CD14-positive monocyte (primary cell): ENCODE results near the gene PATL1. TPM values are rescaled to one million over a fixed set of nuclear protein-coding genes. Genes with fewer than 3 reads are reported as not detected.

Experiments
- DNase-seq, 3 donors: peaks; one replicate each; pipeline ENCODE4 v3.0.0-alpha.2; 2011 to 2022
- H2AFZ ChIP-seq: 2 replicates; pipeline ENCODE4 v1.6.0; 2012; ENCODE audit warnings: mild to moderate bottlenecking, low read depth, low read length, inconsistent platforms; ENCODE audit not compliant: insufficient read depth, poor library complexity, severe bottlenecking
- H3K27ac ChIP-seq, 2 donors: 1 replicate in 1 of 2; 2 replicates in 1 of 2; pipeline ENCODE4 v1.5.1; 2012 to 2013; ENCODE audit warnings: low read length in 2 of 2, control low read depth in 1 of 2, inconsistent platforms in 1 of 2, low read depth in 1 of 2, mild to moderate bottlenecking in 1 of 2
- H3K27me3 ChIP-seq, 2 donors: one replicate each; pipeline versions ENCODE4 v1.6.0 to v1.6.1; 2011 to 2013; ENCODE audit warnings: low read length in 2 of 2; ENCODE audit not compliant: control insufficient read depth in 2 of 2, insufficient read depth in 2 of 2
- H3K36me3 ChIP-seq, 2 donors: replicated peaks in 1 of 2; 1 replicate in 1 of 2; 2 replicates in 1 of 2; pipeline versions ENCODE4 v1.5.1 to v1.6.1; 2012 to 2013; ENCODE audit warnings: low read length in 2 of 2, control low read depth in 1 of 2, inconsistent platforms in 1 of 2, mild to moderate bottlenecking in 1 of 2; ENCODE audit not compliant: insufficient read depth in 2 of 2, control insufficient read depth in 1 of 2
- H3K4me1 ChIP-seq, 2 donors: 1 replicate in 1 of 2; 2 replicates in 1 of 2; pipeline versions ENCODE4 v1.5.1 to v1.6.1; 2012 to 2013; ENCODE audit warnings: low read length in 2 of 2, control low read depth in 1 of 2, inconsistent platforms in 1 of 2, mild to moderate bottlenecking in 1 of 2, moderate library complexity in 1 of 2; ENCODE audit not compliant: insufficient read depth in 2 of 2, control insufficient read depth in 1 of 2
- H3K4me2 ChIP-seq: replicated peaks from 2 replicates; pipeline ENCODE3; 2012; ENCODE audit warnings: low read length, moderate library complexity, mild to moderate bottlenecking; ENCODE audit not compliant: poor library complexity, severe bottlenecking; ENCODE audit errors: extremely low read depth
- H3K4me3 ChIP-seq, 3 experiments: fragments of 200-600 bp in 1 of 3; sonication (generic) in 1 of 3; replicated peaks in 1 of 3; 1 replicate in 2 of 3; 2 replicates in 1 of 3; pipeline ENCODE4 v1.5.1; 2011 to 2013; ENCODE audit warnings: low read length in 3 of 3, mild to moderate bottlenecking in 3 of 3, control low read depth in 2 of 3, low read depth in 2 of 3, inconsistent platforms in 1 of 3, moderate library complexity in 1 of 3
- H3K79me2 ChIP-seq: 2 replicates; pipeline ENCODE4 v1.6.0; 2012; ENCODE audit warnings: mild to moderate bottlenecking, control low read depth, inconsistent platforms, low read length, moderate library complexity; ENCODE audit not compliant: insufficient read depth
- H3K9ac ChIP-seq: 2 replicates; pipeline ENCODE4 v1.6.0; 2017; ENCODE audit warnings: low read length, mild to moderate bottlenecking; ENCODE audit not compliant: insufficient read depth, poor library complexity, severe bottlenecking
- H3K9me3 ChIP-seq, 2 donors: replicated peaks in 1 of 2; 1 replicate in 1 of 2; 2 replicates in 1 of 2; pipeline versions ENCODE4 v1.5.1 to v1.6.1; 2012 to 2013; ENCODE audit warnings: low read length in 2 of 2, control low read depth in 1 of 2; ENCODE audit not compliant: control insufficient read depth in 1 of 2, insufficient read depth in 1 of 2
- H4K20me1 ChIP-seq: 2 replicates; pipeline ENCODE4 v1.6.0; 2012; ENCODE audit warnings: mild to moderate bottlenecking, low read length, control low read depth, moderate library complexity; ENCODE audit not compliant: insufficient read depth
- H3K27ac Mint-ChIP-seq, 7 donors: one replicate each; pipeline ENCODE4 v1.8.0; 2020; ENCODE audit warnings: mild to moderate bottlenecking in 7 of 7, mixed read lengths in 7 of 7, moderate library complexity in 6 of 7, inconsistent platforms in 2 of 7
- H3K27me3 Mint-ChIP-seq, 3 donors: one replicate each; pipeline ENCODE4 v1.8.0; 2021 to 2022; ENCODE audit warnings: low read depth in 3 of 3, mild to moderate bottlenecking in 3 of 3, mixed read lengths in 3 of 3, moderate library complexity in 3 of 3, inconsistent platforms in 1 of 3
- H3K36me3 Mint-ChIP-seq, 2 donors: one replicate each; pipeline ENCODE4 v1.8.0; 2020; ENCODE audit warnings: mixed read lengths in 2 of 2, inconsistent platforms in 1 of 2, mild to moderate bottlenecking in 1 of 2
- H3K4me1 Mint-ChIP-seq: one replicate; pipeline ENCODE4 v1.8.0; 2020; ENCODE audit warnings: mild to moderate bottlenecking, mixed read lengths
- H3K4me3 Mint-ChIP-seq, 2 donors: one replicate each; pipeline ENCODE4 v1.8.0; 2020; ENCODE audit warnings: mild to moderate bottlenecking in 2 of 2, mixed read lengths in 2 of 2, moderate library complexity in 1 of 2
- H3K9me3 Mint-ChIP-seq, 7 donors: one replicate each; pipeline ENCODE4 v1.8.0; 2020 to 2022; ENCODE audit warnings: mixed read lengths in 7 of 7, mild to moderate bottlenecking in 6 of 7, moderate library complexity in 6 of 7, inconsistent platforms in 2 of 7
- WGBS: methylation state at CpG from one replicate; pipeline ENCODE4 v1.1.5; 2013; ENCODE audit warnings: missing lambda C conversion rate; ENCODE audit not compliant: insufficient coverage; 5-methylcytosine and 5-hydroxymethylcytosine counted together
- intact Hi-C, 2 donors: fragments of 100-400 bp; cut with micrococcal nuclease; formaldehyde crosslinking; loops; one replicate each; pipeline versions ENCODE4 v1.15.0 to v1.15.1; 2023
- polyA plus RNA-seq, 3 donors: library from polyadenylated mRNA; depleted of rRNA in 1 of 3; unstranded in 2 of 3; stranded (reverse) in 1 of 3; fragments of 300-500 nt in 2 of 3; fragments of >200 nt in 1 of 3; fragmentation: Illumina TruSeq in 2 of 3; gene quantifications; 1 replicate in 2 of 3; 2 replicates in 1 of 3; pipeline ENCODE4 v1.2.3, GENCODE V29; 2012 to 2021
- TF ChIP-seq, protein P1 (sequence below): fragments of 200-600 bp; IDR thresholded peaks from one replicate; pipeline ENCODE4 v1.8.0; 2022; ENCODE audit warnings: antibody characterized with exemption, mild to moderate bottlenecking

Gene PATL1
- polyA plus RNA-seq, 3 donors = 4.1 to 49.3 (median 5.1) TPM

DNA sequence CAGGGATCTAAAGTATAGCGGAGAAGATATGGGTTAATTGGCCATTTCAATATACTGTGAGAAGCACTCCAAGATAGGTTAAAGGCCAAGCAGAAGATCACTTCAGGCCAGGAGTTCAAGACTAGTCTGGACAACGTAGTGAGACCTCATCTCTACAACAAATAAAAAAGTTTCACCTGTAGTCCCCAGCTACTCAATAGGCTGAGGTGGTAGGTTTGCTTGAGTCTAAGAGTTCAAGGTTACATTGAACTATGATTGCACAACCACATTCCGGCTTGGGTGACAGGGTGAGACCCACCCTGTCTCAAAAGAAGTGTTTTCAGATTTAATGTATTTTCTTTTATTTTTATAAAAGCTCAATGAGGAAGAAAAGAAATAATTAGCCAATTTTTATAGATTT lies 25.4 kb downstream of the PATL1 start:
- Histone ChIP-seq H3K4me1 (no peaks in the 10 kb centered on the region), H3K9me3 (no peaks in the 10 kb centered on the region), H3K79me2 (peaks cover 4% of the 10 kb centered on the region), H3K9ac (no peak overlapping the region), H3K4me3 (no peak overlapping the region), H2AFZ (no peak overlapping the region), H3K27me3 (no peaks in the 10 kb centered on the region), H3K36me3 (peaks cover 92 to 100% of the 10 kb centered on the region in 2 donors), H3K4me2 (no peak overlapping the region), H3K27ac (peak overlapping the region in 1 of 2 donors; percentile 11), H4K20me1 (peaks cover 55% of the 10 kb centered on the region)
- H3K4me3 Mint-ChIP-seq = no peak overlapping the region
- H3K4me1 Mint-ChIP-seq = no peaks in the 10 kb centered on the region
- TF ChIP-seq, protein P1, sequence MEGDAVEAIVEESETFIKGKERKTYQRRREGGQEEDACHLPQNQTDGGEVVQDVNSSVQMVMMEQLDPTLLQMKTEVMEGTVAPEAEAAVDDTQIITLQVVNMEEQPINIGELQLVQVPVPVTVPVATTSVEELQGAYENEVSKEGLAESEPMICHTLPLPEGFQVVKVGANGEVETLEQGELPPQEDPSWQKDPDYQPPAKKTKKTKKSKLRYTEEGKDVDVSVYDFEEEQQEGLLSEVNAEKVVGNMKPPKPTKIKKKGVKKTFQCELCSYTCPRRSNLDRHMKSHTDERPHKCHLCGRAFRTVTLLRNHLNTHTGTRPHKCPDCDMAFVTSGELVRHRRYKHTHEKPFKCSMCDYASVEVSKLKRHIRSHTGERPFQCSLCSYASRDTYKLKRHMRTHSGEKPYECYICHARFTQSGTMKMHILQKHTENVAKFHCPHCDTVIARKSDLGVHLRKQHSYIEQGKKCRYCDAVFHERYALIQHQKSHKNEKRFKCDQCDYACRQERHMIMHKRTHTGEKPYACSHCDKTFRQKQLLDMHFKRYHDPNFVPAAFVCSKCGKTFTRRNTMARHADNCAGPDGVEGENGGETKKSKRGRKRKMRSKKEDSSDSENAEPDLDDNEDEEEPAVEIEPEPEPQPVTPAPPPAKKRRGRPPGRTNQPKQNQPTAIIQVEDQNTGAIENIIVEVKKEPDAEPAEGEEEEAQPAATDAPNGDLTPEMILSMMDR = no peak
- intact Hi-C loops = no loop called here
- H3K27ac Mint-ChIP-seq = no peak overlapping the region
- no peaks in the 10 kb centered on the region for H3K9me3 Mint-ChIP-seq
- peaks cover 0 to 2% (median 0%) of the 10 kb centered on the region in 3 donors for H3K27me3 Mint-ChIP-seq
- DNase-seq = no peak
- H3K36me3 Mint-ChIP-seq = peaks cover 86 to 95% of the 10 kb centered on the region in 2 donors
- no CpG with 5 or more reads among the region's 3 CpGs for WGBS

DNA sequence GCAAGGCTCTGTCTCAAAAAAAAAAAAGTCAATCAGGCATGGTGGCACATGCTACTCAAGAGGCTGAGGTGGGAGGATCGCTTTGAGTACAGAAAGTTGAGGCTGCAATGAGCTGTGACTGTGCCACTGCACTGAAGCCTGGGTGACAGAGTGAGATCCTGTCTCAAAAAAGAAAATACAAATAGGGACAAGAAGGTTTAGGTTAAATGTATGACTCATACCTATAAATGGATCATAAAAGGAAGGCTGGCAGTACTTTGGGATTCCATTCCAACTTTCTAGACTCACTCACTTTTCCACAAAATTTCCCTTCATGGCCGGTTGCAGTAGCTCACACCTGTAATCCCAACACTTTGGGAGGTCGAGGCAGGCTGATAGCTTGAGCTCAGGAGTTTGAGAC lies 27.7 kb downstream of the PATL1 start:
- WGBS = 100% methylated on average over 1 of the region's 3 CpGs
- H3K4me3 ChIP-seq = no peak overlapping the region
- no peak overlapping the region for H3K4me2 ChIP-seq
- no peak overlapping the region for H3K9ac ChIP-seq
- no peak overlapping the region for H3K4me3 Mint-ChIP-seq
- H2AFZ ChIP-seq = no peak overlapping the region
- H3K79me2 ChIP-seq = peaks cover 4% of the 10 kb centered on the region
- H3K9me3 ChIP-seq = no peaks in the 10 kb centered on the region
- peaks cover 37% of the 10 kb centered on the region for H4K20me1 ChIP-seq
- peak overlapping the region in 2 of 7 donors; percentile 15 to 66 for H3K27ac Mint-ChIP-seq
- peaks cover 85 to 95% of the 10 kb centered on the region in 2 donors for H3K36me3 Mint-ChIP-seq
- H3K4me1 ChIP-seq = no peaks in the 10 kb centered on the region
- no peak for DNase-seq
- peaks cover 92 to 100% of the 10 kb centered on the region in 2 donors for H3K36me3 ChIP-seq
- intact Hi-C loops = no loop called here
- peaks cover 0 to 2% (median 0%) of the 10 kb centered on the region in 3 donors for H3K27me3 Mint-ChIP-seq
- no peaks in the 10 kb centered on the region for H3K27me3 ChIP-seq
- H3K27ac ChIP-seq = no peak overlapping the region
- H3K9me3 Mint-ChIP-seq = no peaks in the 10 kb centered on the region
- no peaks in the 10 kb centered on the region for H3K4me1 Mint-ChIP-seq
- TF ChIP-seq, protein P1 = no peak
